NCI-H1930 (cell line): ENCODE results near the gene RGS3.

ENCODE experiments used
- DNase-seq, 2 experiments: peaks; one replicate each; lab custom pipeline; 2025; lab: John Stamatoyannopoulos, UW

The RGS3 gene

DNA sequence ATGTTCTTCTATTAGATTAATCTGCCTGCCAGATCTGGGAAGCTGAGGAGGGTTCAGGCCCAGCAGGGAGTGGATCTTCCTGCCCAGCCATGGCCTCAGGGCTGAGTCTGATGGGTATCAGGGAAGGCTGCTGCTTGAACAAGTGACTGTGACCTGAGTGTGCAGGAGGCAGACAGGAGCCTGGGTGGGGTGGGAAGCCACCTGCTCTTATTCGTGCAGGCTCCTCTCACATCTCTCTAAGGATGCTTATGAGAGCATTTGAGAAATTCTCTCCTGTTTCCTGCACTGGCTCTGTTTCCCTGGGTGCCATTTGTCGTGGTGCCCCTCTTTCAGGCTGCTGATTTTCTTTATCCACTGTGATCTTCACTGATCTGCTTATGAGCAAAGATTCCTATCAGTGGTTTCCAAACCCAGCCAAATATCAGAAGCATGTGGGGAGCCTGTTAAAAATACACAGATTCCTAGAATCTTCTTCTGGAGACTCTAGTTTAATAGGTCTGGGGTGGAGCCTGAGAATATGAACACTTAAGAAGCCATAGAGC, 2.1 kb downstream of the RGS3 start:
- no peak for DNase-seq

DNA sequence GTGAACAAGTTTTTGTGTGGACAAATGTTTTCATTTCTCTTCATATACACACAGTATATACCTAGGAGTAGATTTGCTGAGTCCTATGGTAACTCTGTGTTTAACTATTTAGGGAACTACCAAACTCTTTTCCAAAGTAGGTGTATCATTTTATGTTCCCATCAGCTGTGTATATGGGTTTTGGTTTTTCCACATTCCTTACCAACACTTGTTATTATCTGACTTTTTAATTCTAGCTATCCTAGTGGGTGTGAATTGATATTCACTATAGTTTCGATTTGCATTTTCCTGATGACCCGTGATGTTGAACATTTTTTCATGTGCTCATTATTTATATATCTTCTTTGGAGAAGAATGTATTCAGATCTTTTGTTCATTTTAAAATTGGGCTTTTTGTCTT, 3.7 kb downstream of the RGS3 start:
- no peak for DNase-seq

DNA sequence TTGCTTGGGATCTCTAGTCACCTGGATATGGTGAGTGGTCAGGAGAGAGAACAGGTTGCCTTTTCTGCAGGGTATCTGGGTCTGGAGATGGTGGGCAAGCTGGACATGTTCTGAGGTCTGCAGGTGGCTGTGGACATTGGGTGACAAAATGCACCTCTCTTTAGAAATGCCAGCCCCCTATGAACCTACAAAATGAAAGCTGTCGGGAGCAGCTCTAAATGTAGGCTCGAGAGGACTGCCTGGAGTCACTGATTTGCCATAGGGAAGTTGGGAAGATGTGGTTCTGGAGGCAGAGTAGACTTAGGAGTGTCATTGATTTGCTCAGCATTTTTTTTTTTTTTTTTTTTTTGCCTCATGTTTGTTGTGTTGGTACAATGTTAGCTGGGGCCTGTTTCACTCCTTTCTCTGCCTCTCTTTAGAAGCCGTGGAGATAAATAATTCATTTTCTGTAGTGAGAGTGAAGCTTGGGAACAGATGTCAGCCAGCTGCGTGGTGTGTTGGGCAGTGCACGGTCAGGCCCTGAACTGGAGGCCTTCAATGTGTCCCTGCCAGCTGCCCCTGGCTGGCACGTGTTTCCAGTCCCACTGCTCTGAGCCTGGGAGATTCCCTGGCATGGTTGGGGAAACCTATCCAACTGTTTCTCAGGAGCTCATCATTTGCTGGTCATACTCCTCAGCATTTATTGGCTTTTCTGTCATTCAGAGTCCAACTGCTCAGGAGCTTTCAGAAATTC, 5.4 kb downstream of the RGS3 start:
- DNase-seq, result no peak

DNA sequence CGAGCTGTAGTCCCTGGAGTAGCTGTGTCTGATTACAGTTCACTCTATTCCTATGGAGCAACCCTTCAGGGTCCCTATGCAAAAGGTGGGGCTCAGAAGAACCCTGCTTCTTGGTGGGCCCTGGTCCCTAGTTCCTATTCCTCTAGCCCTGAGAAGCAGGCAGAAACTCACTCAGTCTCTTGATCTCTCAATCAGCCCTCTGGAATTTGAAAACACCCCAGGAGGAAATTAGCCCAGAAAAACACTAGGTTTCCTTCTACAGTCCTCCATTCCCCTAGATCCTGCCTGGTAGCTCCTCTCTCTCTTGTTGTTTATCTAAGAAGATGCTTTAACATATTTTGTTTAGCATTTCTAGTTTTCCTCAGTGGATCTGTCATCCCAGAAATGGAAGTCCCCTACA, 7.6 kb downstream of the RGS3 start:
- no peak for DNase-seq

DNA sequence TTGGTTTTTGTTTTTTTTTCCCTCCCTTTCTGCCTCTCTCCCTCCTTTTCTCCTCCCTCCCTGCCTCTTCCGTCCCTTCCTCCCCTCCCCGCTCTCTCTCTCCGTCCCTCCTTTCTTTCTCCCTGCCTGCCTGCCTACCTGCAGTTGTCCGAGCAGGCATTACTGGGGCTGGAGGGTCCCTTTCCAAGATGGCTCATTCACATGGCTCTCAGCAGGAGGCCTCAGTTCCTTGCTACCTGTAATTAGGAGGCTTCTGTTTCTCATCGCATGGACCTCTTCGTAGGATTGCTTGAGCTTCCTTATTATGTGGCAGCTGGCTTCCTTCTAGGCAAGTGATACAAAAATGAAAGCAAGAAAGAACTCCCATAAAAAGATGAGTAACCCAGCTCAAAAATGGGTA, 8.0 kb downstream of the RGS3 start:
- no peak for DNase-seq

DNA sequence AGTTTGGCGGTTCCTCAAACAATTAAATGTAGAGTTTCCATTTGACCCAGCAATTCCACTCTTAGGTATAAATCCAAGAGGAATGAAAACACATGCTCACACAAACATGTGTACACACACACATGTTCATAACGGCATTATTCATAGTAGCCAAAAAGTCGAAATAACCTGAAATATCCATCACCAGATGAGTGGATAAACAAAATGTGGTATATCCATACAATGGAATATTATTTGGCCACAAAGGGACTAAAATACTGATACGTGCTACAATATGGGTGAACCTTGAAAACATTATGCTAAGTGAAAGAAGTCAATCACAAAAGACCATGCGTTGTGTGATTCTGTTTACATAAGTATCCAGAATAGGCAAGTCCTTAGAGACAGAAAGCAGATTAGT, 8.7 kb downstream of the RGS3 start:
- no peak for DNase-seq

DNA sequence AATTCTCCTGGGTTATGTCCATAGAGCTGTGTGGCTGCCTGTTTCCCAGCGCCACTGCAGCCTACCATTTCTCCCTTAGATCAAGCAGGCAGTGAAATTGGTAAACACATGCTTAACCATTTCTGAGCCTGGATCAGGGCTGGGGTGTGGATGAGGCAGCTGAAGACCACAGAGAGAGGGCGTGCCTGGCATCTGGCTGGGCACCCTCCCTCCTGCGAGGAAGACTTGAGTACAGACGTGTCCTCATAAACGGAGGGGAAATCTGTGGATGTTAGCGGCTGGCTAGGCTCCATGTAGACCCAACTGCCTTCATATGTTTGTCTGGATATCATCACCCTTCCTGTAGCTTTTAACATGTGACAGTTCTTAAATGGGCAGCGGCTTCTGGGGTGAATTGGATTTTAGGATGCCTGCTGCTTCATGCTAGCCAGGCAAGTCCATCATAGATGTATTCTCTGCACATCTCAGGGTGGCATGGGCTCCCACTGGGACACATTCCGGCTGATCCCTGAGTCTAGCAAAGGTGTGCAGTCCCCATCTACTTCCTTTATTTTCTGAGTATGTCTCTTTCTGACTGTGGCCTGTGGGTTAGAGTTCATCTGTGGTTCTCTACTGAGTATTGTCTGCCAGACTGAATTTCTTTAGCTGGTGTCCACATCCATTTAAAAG, 11.0 kb downstream of the RGS3 start:
- DNase-seq, result no peak

DNA sequence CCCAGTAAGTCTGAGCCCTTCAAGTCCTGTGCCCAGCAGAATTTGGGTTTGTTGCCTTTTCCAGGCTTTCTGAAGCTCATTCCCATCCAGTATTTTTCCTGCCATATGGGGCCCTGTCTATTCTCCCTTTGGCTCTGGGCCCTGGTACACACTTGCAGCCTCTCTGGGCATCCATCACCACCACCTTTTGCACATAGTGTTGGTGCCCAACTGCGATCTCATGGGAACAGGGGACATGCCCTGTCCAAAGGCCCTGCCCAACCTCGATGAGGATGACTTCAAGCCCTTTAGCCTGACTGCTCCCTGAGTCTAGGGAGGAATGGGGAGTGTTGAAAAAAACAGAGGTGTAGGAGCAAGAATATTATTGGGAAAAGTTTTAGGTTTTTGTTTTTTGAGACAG, 11.5 kb downstream of the RGS3 start:
- DNase-seq, result no peak

DNA sequence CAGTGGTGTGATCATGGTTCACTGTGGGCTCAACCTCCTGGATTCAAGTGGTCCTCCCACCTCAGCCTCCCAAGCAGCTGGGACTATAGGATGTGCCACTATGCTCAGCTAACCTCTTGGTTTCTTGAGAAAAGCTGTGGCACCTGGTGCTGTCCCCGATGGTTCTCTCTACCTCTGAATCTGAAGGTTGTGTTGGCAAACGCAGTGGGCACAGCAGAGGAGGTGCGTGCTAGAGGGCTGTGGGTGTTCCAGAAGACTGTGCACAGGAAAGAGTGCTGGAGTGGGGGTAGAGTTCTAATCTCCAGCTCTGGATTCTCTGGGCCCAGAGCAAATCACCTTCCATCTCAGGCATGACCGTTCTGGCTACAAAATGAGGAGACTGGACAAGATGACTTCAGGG, 12.5 kb downstream of the RGS3 start:
- DNase-seq, result no peak

DNA sequence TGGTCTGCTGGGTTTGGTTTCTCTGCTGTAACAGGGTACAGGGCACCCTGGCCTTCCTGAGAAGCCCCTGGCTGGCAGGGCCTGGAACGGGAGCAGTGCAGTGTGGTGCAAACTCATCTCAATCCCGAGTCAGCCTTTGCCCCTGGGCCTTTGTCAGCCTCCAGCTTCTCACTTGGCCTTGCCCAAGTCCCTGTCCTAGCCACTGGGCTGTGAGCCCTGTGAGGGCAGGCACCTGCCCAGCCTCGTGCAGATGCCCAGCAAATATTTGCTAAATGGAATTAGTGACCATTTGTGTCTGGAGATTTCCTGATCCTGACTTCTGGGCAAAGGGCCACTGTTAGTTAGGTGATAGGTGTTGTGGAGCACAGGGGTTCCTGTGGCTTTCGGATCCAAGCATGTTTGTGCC, 13.0 kb downstream of the RGS3 start:
- DNase-seq, result no peak

DNA sequence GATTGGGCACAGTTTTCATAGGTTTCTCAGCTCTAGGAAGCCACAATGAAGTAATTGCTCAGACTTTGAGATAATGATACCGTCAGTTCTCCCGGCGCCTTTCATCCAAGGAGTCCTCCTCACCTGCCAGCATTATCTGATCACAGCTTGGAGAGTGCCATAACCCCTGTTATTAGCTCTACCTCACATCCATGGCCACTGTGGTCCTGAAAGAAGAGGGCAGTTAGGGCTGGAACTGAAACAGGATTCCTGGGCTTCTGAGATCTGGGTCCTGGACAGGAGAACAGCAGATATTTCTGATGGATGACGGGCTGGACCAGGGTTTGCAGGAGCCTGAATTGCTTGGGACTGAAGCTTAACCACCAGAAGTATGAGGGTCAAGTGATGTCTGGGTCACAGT, 13.5 kb downstream of the RGS3 start:
- no peak for DNase-seq

DNA sequence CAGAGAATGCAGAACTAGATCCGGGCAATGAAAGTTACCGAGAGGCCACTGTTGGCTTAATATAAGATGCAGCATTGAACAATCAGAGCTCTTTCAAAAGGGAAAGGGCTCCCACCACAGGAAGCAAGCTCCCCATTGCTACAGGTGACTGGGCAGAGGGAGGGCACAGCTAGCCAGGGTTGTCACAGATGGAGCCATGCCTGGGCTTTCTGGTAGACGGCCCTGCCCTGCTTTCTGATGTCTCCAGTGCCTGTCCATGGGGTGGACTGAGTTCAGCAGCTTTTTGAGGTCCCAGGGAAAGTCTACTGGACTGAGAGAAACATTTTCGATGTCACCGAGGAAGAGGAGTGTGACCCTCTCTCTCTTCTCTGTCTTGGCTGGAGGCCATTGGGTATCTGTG, 14.1 kb downstream of the RGS3 start:
- no peak for DNase-seq

DNA sequence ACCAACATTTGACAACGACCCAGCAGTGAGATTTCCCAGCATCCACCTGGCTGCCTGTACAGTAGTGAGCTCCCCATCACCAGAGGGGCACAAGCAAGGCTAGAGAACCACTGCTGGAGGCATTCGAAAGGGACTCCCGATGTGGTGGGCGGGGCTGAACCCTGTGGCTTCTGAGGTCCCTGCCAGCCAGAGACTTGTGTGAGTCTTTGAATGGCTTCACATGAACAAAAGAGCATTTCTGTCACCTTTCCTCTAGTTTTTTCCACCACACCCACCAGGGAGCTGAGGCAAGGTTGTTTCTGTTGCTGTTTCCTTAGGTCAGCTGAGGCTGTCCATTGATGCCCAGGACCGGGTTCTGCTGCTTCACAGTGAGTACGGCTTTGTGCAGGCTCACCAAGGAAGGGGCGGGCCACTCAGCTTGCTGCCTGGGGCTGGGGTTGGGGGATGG, 15.7 kb downstream of the RGS3 start:
- DNase-seq, result no peak

DNA sequence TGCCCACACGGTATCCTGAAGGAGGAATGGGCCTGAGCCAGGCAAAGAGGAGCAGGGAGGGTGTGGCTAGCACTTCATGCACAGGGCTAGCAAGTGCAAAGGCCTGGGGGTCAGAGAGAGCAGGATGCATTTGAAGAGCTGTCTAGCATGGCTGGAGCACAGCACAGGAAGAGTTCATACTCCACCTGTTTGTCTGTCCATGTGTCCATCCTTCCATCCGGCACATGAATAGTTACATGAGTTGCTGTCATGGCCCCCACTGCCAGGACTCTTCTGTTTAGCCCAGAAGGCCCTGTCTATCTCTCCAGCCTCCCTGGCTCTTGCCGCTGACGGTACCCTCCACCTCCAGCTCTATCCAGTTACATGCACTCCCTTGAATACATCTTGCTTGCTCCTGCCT, 17.1 kb downstream of the RGS3 start:
- no peak for DNase-seq

DNA sequence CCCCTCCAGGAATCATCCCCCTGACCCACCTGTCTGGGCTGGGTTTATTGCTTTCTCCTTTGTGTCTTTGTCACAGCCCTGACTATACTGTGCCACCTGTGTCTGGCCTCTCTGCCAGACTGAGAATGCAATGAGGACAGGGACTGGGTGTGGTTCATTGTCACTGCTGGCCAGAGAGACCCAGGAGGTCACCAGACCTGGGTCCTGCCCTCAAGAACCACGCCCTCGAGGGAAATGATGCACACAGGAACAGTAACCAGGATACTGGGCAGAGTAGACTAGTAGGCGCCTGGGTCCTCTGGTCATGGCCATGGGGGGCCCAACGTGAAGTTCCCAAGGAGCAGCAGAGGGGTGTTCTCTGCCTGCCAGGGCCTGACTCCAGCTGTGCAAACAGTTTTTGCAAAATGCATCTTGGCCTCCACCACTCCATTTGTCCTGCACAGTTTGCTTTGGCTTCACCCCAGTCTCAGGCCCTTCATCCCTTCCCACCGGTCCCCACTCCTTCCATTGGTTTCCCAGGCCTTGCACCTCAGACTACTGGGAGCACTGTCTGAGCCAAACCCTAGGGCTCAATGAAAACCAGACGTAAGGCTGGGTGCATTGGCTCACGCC, 17.8 kb downstream of the RGS3 start:
- no peak for DNase-seq

DNA sequence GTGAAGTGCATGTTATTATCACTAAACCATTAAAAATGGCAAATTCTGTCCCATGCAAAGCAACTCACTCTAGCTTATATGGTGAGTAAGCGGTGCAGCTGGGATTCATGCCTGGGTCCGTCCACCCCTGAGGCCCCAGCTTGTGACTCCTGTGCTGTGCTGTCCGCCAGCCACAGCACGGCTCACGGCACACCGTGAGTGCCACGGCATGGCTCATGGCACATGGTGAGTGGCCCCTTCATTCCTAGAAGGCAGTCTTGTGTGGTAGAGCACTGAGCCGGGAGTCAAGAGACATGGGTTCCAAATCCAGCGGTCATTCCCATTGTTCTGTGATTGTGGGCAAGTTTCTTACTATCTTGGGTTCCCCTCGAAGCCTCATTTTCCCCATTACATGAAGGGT, 18.8 kb downstream of the RGS3 start:
- no peak for DNase-seq

DNA sequence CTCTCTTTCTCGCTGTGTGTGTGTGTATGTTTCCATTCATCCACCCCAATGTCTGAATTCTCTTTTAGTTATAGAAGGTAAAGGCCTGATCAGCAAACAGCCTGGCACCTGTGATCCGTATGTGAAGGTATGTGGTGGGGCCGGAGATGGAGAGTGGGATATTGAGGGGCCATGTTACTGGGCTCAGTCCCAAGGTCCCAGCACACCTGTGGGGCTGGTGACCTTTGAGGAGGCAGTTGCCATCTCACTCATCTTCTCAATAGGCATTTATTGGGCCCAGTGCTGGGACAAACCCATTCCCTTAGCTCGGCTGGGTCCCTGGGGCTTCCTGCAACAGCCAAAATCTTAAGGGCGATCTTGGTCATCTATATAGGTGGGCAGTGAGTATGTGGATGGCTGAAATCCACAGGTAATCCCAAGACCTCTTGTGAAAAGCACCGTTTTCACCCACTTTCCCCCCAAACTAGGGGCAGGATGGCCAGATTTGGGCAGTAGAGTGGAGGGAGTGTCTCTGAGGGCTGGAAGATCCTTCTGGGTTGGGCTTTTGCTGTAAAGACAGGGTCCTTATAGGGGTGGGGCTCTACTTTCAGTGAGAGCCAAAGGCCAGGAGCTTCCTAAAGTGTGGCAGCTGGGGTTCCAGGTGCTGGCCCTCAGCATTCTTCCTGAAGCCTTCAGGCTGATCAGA, 19.6 kb downstream of the RGS3 start:
- DNase-seq, result no peak

DNA sequence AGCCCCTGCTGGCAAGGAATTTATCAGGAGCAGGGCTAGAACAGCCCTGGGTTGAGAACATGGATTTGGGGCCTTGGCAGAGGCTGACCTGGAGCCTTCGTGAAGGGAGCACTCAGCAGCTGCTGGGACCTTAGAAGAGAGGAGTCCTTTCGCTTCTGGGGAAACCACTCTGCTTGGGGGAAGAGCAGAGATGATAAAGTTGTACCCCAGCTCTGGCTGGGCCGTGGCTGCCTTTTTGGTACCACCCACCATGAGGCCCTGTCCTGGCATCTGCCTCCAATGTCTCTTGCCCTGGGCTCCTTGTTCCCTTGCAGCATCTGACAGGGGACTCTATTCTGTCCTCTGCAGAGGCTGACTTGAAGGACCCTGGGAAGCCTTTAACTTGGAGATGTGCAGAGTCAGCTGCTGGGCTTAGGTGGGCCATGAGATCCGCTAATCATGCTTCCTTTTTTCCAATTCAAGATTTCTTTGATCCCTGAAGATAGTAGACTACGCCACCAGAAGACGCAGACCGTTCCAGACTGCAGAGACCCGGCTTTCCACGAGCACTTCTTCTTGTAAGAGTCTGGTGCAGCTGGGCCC, 20.2 kb downstream of the RGS3 start:
- no peak for DNase-seq

DNA sequence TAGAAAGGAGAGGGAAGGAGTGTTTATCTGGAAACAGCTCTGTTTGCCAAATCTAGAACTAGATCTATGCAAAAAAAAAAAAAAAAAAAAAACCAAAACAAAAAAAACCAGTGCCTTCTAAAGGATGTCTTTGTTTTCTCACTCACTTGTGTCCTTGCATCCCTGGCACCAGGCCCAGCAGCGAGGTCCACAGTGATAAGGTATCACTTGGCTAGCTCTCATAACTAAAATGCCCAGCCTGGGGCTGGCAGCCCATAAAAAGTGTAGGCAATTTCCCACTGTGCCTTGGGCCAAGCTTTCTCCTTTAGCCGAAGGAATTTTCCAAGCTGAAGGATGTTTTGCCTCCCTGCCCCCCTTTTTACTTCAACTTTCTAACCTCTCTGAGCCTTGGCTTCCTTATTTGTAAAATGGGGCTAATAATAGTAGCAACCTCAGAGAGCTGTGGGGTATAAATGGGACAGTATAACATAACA, 20.8 kb downstream of the RGS3 start:
- no peak for DNase-seq

DNA sequence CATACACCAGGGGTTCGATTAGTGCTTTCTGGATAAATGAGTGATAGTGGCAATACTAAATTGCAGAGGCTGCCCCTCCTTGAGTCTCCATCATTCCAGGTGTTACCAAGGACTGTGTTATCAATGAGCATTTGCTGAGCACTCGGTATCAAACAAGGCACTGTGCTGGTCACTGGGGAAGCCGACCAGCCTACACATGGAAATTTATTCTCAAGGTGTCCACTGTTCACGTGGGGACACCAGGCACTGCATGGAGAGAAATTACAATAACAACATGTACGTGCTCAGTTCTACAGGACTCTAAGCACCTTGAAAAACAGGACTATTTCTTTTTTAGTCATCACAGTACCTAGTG, 22.2 kb downstream of the RGS3 start:
- DNase-seq, result no peak

DNA sequence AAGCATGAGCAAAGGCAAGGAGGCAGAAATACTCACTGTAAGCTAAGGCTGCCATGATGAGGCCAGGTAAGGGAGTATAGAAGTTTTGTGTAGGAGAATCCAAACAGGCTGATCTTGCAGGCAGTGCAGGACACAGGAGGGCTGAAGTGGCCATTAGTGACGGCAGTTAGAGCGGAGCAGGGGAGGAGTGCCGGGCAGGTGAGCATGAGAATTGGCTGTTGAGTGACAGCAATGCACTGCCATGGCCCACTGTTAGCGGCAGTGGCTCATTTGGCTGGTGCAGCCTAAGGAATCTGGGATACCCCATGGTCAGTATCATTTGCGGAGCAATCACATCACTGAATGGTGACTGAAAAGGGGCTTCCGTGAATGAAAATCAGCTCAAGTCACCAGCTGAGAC, 22.8 kb downstream of the RGS3 start:
- DNase-seq, result no peak

DNA sequence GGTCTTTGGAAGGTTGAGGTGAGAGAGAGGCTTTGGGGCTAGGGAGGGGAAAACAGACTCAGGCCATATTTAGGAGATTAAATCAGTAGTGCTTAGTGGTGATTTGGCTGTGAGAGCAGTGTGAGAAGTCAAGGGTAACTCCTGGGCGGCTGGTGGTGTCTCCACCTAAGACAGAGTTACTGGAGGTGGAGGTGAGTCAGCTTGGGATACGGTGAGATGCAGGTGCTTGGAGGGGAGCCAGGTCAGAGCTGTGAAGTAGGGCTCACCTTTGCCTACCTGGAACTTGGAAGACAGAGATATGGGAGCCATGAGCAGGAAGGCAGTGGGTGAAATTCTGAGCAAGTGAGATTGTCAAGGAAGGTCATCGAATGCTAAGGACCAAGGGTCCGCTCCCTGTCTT, 24.5 kb downstream of the RGS3 start:
- DNase-seq, result no peak
